GM19452 (cell line): ENCODE data around the gene NNT.
"Not testable (repeated sequence)": the region's sequence is repeated elsewhere in the genome, so short reads cannot be mapped to it uniquely, and the experiment has no call there.

Source experiments
- ATAC-seq: cut with Tn5 transposase; IDR thresholded peaks from one replicate; pipeline ENCODE4 v1.9.1; 2021; ENCODE audit not compliant: unreplicated experiment

Gene NNT

DNA sequence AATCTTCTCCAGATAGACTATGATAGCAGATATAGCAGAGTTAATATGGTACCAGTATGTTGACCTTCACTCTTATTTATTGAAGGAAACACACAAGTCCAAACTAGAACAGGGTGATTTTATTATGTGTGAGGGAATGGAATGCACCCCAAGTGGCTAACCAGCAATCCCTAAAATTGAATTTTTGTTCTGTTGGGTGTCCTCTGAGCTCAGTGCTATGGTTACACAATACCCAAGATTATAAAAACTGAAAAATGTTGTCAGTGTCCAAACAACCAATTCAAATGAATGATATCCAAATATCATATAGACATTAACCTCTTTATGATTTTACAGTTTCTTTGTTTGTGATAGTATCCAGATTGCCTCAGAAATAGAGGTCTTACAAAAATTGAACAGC is 60.9 kb downstream of the NNT start:
- no peak for ATAC-seq

- ATAC-seq: no peak
These were observed 61.6 kb downstream of the NNT start for GRCh38 chr5:43664501-43665040.

DNA sequence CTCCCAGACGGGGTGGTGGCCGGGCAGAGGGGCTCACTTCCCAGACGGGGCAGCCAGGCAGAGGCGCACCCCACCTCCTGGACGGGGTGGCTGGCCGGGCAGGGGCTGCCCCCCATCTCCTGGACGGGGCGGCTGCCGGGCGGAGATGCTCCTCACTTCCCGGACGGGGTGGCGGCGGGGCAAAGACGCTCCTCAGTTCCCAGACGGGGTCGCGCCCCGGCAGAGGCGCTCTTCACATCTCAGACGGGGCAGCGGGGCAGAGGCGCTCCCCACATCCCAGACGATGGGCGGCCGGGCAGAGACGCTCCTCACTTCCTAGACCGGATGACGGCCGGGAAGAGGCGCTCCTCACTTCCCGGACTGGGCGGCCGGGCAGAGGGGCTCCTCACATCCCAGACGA is 62.8 kb downstream of the NNT start:
- ATAC-seq: not testable (repeated sequence)

- ATAC-seq: not testable (repeated sequence)
These were observed 63.7 kb downstream of the NNT start for GRCh38 chr5:43666728-43667127.

DNA sequence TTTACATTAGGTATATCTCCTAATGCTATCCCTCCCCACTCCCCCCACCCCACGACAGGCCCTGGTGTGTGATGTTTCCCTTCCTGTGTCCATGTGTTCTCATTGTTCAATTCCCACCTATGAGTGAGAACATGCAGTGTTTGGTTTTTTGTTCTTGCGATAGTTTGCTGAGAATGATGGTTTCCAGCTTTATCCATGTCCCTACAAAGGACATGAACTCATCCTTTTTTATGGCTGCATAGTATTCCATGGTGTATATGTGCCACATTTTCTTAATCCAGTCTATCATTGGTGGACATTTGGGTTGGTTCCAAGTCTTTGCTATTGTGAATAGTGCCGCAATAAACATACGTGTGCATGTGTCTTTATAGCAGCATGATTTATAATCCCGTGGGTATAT is 64.4 kb downstream of the NNT start:
- ATAC-seq: not testable (repeated sequence)

DNA sequence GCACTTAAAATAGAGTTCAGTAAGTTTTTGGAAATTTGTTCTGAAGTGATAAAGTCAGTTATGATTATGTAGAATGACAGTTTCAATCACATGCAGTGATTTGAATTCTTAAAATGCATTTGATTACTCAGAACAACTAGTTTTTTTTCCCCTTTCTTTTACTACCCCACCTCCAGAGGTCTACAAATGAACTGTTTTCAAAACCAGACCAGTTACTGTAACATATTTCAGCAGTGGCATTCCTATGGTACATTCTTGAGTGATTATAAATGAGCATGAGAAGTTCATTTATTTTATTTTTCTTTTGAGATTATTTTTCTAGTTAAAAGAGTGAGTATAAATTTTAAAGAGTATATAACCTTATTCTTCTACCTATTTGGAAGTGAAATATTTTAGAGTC is 71.6 kb downstream of the NNT start:
- no peak for ATAC-seq

DNA sequence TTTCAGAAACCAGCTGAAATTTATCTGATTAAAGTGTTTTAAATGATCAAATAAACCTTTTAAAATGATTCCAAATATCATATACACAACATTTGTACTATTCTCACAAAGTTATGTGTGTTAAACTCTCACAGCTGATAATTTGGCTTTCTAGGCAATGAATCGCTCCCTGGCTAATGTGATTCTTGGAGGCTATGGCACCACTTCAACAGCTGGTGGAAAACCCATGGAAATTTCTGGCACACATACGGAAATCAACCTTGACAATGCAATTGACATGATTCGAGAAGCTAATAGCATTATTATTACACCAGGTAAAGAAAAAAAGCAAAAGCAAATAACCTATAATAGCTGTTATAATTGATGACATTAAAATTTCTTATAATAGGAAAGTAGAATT is 72.4 kb downstream of the NNT start:
- ATAC-seq: no peak

DNA sequence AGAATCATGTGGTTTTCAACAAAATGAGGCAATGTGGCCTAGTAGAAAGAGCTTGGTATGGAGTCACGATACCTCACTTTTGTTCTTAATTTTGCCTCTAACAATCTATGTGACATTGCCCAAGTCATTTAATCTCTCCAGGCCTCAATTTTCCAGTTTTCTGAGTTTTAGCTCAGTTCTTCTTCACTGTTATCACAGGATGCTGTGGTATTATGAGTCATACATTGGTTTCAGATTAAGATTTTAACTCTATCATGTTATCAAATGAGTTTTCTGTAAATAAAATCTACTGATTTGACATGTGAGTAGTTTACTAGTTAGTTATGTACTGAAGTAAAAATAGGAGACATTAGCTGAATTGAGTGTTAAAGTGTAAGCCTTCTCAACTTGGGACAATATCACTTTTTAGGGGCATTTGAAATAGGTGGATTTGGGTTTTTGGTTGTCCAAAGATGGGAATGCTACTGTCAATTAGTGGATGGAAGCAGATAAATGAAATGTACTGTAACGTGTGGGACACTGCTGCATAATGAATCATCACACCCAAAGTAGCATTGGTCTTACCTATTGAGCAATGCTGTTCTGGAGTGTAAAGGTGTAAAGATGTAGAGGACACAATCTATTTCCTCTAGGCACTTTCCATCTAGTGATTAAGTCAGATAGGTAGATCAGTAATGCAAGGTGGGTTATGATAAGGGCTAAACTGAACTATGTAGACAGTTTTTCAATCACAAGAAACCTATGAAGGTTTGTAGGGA is 73.3 kb downstream of the NNT start:
- no peak for ATAC-seq

- ATAC-seq: no peak
These were observed 74.3 kb downstream of the NNT start for GRCh38 chr5:43677253-43677652.

DNA sequence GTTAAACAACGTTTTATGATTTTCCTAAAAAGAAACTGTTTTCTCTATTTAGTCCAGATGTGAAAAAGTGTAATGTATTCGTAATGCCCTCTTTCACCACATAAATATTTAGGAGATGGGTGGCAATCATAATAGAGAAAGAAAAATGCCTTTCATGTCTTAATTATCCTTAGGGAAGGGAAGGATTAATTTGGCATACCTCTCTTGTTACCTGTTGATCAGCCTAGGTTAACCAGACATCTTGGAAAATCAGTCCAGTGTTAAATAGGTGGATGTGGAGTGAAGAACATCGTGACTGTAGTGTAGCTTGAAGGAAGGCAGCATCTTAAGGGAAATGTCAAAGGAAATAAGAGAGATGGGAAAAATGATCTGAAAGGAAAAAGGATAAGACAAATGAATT is 76.2 kb downstream of the NNT start:
- no peak for ATAC-seq

DNA sequence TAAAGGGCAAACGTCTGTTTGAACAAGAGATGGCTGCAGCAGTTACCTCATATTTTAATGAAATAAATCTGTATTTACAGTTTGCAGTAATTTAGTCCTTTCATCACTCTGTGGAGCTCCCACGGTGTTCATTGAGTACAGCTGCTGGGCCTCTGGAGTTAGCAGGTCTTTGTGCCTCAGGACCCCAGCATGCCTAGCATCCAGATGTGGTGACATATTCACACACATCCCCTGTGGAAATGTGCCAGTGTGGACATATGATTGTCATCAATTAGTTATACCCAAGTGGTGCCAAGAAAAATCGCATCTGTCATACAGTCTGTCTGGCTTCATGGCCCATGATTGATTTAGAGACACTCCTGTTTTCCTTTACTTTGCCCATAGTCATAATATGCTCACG is 77.3 kb downstream of the NNT start:
- ATAC-seq: no peak

- no peak for ATAC-seq
These were observed 81.0 kb downstream of the NNT start for GRCh38 chr5:43683884-43684471.

DNA sequence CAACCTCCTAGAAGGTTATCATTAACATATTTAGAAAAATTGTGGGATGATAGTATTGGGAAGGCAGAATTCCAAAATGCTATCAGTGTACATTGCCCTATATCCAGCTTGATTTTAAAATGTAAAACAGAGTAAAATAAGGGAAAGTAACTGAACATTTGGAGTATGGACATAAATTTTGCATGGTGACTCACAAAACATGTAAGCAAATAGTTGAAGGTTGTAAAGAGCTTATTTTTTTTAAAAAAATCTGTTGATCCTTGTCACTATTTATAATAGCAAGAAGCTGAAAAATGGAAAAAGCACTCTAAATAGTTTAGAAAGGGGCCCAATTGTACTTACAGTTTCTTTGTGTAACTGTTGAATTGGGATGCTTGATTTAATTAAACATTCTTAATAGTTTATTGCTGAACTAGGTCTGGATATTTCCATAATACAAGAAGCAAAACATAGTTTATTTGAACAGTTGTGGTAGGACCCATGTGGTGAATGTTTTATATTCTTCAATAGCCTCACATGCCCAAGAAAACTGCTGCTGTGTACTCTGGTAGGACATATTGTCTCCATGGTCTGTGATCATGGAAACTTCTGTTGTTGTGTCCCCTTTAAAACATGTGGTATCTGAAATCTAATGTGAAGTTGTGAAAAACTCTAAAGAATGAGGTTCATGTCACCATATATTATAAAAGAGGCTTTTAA is 82.4 kb downstream of the NNT start:
- no peak for ATAC-seq

DNA sequence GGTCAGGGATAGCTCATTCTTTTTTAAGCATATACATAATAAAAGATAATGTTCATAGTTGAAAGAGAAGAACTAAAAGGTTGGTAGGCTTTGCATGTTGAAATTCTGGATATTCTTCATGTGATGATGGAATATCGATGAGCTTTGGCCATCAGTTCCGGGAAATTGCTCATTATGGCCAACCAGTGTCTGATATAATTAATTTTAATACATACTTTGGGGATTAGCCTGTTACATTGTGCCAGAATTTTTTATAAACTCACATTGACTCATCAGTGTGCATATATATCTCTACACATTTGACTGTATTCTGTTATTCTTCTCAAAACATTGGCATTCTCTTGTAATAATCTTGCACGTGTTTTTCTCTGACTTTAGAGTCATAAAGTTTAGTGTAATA is 84.3 kb downstream of the NNT start:
- no peak for ATAC-seq

- no peak for ATAC-seq
These were observed 88.3 kb downstream of the NNT start for GRCh38 chr5:43691275-43691674.

DNA sequence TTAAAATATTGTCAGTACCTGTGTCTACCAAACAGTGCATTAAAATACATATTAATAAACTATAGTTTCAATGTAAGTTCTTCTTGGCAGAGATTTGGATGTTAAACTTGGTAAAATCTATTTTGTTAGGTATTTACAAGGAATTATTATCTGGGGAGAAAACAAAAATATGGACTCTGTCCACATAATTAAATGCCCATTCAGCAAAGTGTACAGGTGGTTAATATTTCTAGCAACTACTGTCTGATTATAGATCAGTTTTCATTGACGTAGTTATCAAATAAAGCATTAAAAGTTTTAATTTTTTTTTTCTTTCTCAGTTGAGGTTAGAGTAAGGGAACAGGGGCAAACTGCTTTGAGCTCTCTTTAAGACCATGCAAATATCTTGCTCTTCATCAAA is 88.9 kb downstream of the NNT start:
- no peak for ATAC-seq

DNA sequence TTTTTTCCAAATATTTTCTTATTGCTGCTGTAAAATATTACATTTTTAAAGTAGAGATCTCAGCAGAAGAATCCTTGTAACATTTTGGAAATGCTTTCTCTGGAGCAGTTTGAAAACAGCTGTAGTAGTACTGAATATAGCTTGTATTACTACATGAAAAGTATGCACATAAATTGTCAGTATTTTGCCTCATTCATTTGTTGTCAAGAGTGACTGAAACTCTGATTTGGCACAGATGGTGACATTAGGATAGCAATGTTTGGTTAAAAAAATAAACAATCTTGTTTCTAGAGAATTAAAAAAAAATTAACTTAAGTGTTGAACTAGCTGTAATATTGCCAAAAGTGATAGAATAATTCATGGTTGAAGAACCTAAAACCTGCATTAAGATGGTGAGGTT is 90.4 kb downstream of the NNT start:
- no peak for ATAC-seq

- ATAC-seq: no peak
These were observed 91.0 kb downstream of the NNT start for GRCh38 chr5:43694027-43694426.

DNA sequence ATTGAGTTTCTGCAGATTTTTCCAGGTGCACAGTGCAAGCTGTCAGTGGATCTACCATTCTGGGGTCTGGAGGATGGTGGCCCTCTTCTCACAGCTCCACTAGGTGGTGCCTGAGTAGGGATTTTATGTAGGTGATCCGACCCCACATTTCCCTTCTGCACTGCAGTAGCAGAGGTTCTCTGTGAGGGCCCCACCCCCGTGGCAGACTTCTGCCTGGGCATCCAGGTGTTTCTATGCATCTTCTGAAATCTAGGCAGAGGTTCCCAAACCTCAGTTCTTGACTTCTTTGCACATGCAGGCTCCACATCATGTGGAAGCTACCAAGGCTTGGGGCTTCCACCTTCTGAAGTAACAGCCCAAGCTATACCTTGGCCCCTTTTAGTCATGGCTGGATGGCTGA is 93.5 kb downstream of the NNT start:
- ATAC-seq: not testable (repeated sequence)

DNA sequence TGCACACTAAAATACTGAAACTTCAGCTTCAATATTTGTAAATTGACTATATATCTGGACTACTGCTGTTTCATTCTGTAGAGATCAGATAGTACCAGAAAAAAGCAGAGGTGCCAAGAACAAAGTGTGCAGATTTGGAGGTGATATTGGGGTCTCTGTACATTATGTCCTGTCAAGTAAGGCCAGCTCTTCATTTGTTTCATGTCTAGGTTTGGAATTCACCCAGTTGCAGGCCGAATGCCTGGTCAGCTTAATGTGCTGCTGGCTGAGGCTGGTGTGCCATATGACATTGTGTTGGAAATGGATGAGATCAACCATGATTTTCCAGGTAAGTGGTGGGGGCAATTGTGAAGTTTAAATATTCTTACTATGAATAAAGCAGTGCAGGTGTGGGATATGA is 96.9 kb downstream of the NNT start:
- ATAC-seq: no peak

GRCh38 chr5:43700601-43701000 is 97.6 kb downstream of the NNT start:
- ATAC-seq: no peak

DNA sequence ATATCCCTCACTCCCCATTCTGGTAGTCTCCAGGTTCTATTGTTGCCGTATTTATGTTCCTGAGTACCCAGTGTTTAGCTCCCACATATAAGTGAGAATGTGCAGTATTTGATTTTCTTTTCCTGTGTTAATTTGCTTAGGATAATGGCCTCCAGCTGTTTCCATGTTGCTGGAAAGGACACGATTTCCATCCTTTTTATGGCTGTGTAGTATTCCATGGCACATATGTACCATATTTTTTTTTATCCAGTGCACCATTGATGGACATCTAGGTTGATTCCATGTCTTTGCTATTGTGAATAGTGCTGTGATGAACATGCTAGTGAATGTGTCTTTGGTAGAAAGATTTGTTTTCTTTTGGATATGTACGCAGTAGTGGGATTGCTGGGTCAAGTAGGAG is 98.2 kb downstream of the NNT start:
- ATAC-seq: no peak
